SU-DHL-6 (cell line): ENCODE measurements around the gene HSPE1.
A peak's percentile ranks its signal among the peaks of the same experiment; 100 is the strongest.

Experiments used
- H2AFZ ChIP-seq: fragments of 200-600 bp; sonication (generic); 2 replicates; pipeline ENCODE4 v1.6.1; 2014; ENCODE audit warnings: low read depth, mild to moderate bottlenecking, moderate library complexity, mixed read lengths, antibody characterized with exemption, low read length; ENCODE audit not compliant: severe bottlenecking
- H3F3A ChIP-seq: fragments of 200-600 bp; shearing (Covaris generic); 2 replicates; pipeline ENCODE4 v1.6.0; 2016; ENCODE audit warnings: antibody characterized with exemption, mild to moderate bottlenecking; ENCODE audit not compliant: insufficient read depth
- H3K27ac ChIP-seq: fragments of 200-600 bp; sonication (generic); 2 replicates; pipeline ENCODE4 v1.5.1; 2016; ENCODE audit warnings: low read depth, mild to moderate bottlenecking, low read length, moderate library complexity, mixed read lengths
- H3K27me3 ChIP-seq: fragments of 200-600 bp; sonication (generic), shearing (Covaris generic); 2 replicates; pipeline ENCODE4 v1.6.0; 2014; ENCODE audit warnings: mild to moderate bottlenecking, low read length
- H3K36me3 ChIP-seq: fragments of 200-600 bp; sonication (generic); 2 replicates; pipeline ENCODE4 v1.6.1; 2014; ENCODE audit warnings: mild to moderate bottlenecking, low read length, mixed read lengths
- H3K4me2 ChIP-seq: fragments of 300-600, 200-600 bp; shearing (Covaris generic), sonication (generic); 2 replicates; pipeline ENCODE4 v1.6.0; 2014; ENCODE audit warnings: low read length, low read depth, mild to moderate bottlenecking; ENCODE audit not compliant: poor library complexity, severe bottlenecking
- H3K4me3 ChIP-seq: fragments of 200-600 bp; sonication (generic); 2 replicates; pipeline ENCODE4 v1.5.1; 2014; ENCODE audit warnings: antibody characterized with exemption, low read length, mild to moderate bottlenecking, mixed read lengths; ENCODE audit not compliant: insufficient read depth, poor library complexity, severe bottlenecking
- H3K79me2 ChIP-seq: fragments of 200-600 bp; sonication (generic); 2 replicates; pipeline ENCODE4 v1.6.1; 2014; ENCODE audit warnings: mild to moderate bottlenecking, low read length, moderate library complexity; ENCODE audit not compliant: insufficient read depth
- H3K9ac ChIP-seq: fragments of 200-600 bp; sonication (generic); 2 replicates; pipeline ENCODE4 v1.7.0; 2014; ENCODE audit warnings: mild to moderate bottlenecking, low read length
- H3K9me2 ChIP-seq: fragments of 200-600 bp; sonication (generic); replicated peaks from 2 replicates; pipeline ENCODE4 v1.6.1; 2014; ENCODE audit warnings: low read length; ENCODE audit not compliant: insufficient read depth
- H3K9me3 ChIP-seq: fragments of 200-600 bp; sonication (generic); 2 replicates; pipeline ENCODE4 v1.6.1; 2014; ENCODE audit warnings: low read length, mixed read lengths; ENCODE audit not compliant: insufficient read depth
- H4K20me1 ChIP-seq: fragments of 200-600 bp; sonication (generic); 2 replicates; pipeline ENCODE4 v1.6.1; 2014; ENCODE audit warnings: low read depth, mild to moderate bottlenecking, antibody characterized with exemption, low read length, moderate library complexity, mixed read lengths
- CTCF ChIP-seq: fragments of 200-600 bp; sonication (generic); IDR thresholded peaks from one replicate; pipeline ENCODE4 v1.5.1; 2017; ENCODE audit warnings: antibody characterized with exemption, mild to moderate bottlenecking, low read length, moderate library complexity; ENCODE audit not compliant: insufficient read depth, poor library complexity, severe bottlenecking
- EZH2phosphoT487 ChIP-seq: fragments of 200-600 bp; sonication (generic), shearing (Covaris generic); conservative IDR thresholded peaks from 2 replicates; pipeline ENCODE4 v1.6.1; 2018; ENCODE audit warnings: mild to moderate bottlenecking, antibody characterized with exemption, low read length, moderate library complexity, mixed read lengths

Gene HSPE1

GRCh38 chr2:197453123-197453913, 46.9 kb upstream of the HSPE1 start, which contains the start of gene COQ10B:
COQ10B (plus strand) TSS chr2:197453552; CDS start chr2:197453561, 9 bp downstream.
- Histone ChIP-seq H3K27me3 (no peaks in the 10 kb centered on the region), H3K27ac (peak within 1 kb of the TSS; percentile 74), H3K9me3 (no peaks in the 10 kb centered on the region), H3K36me3 (no peaks in the 10 kb centered on the region), H3K79me2 (peaks cover 49% of the 10 kb centered on the region), H3F3A (peaks cover 4% of the 10 kb centered on the region; the same call in 1 of the 2 replicates), H3K4me3 (peak within 1 kb of the TSS; percentile 82), H3K4me2 (peak within 1 kb of the TSS; percentile 82), H3K9ac (peak within 1 kb of the TSS; percentile 82), H2AFZ (peak within 1 kb of the TSS; percentile 78), H4K20me1 (peaks cover 9% of the 10 kb centered on the region; the same call in 1 of the 2 replicates), H3K9me2 (no peaks in the 10 kb centered on the region)
- TF ChIP-seq EZH2phosphoT487 (no peak), CTCF (no peak)

GRCh38 chr2:197453914-197454398, 46.2 kb upstream of the HSPE1 start:
- peak overlapping the region; percentile 78 for H2AFZ ChIP-seq
- no peaks in the 10 kb centered on the region for H3K36me3 ChIP-seq
- peaks cover 9% of the 10 kb centered on the region; the same call in 1 of the 2 replicates for H4K20me1 ChIP-seq

GRCh38 chr2:197454923-197455322, 45.3 kb upstream of the HSPE1 start:
- TF ChIP-seq CTCF, result no peak
- TF ChIP-seq EZH2phosphoT487, result no peak
- Histone ChIP-seq H3K79me2 (peaks cover 64% of the 10 kb centered on the region), H3F3A (peaks cover 4% of the 10 kb centered on the region; the same call in 1 of the 2 replicates), H3K4me2 (peak overlapping the region; percentile 82), H3K9me2 (no peaks in the 10 kb centered on the region), H4K20me1 (peaks cover 9% of the 10 kb centered on the region; the same call in 1 of the 2 replicates), H3K4me3 (peak overlapping the region; percentile 82), H3K27ac (no peak overlapping the region), H3K9me3 (no peaks in the 10 kb centered on the region), H2AFZ (no peak overlapping the region), H3K36me3 (no peaks in the 10 kb centered on the region), H3K27me3 (no peaks in the 10 kb centered on the region), H3K9ac (peak overlapping the region; percentile 82)

More at GRCh38 chr2:197453914-197454398, 46.2 kb upstream of the HSPE1 start:
- Histone ChIP-seq H3K27me3 (no peaks in the 10 kb centered on the region), H3K27ac (peak overlapping the region; percentile 74), H3K79me2 (peaks cover 55% of the 10 kb centered on the region), H3K4me3 (peak overlapping the region; percentile 82), H3K9me2 (no peaks in the 10 kb centered on the region), H3K9me3 (no peaks in the 10 kb centered on the region), H3K4me2 (peak overlapping the region; percentile 82), H3K9ac (peak overlapping the region; percentile 82), H3F3A (peaks cover 4% of the 10 kb centered on the region; the same call in 1 of the 2 replicates)
- no peak for TF ChIP-seq CTCF
- no peak for TF ChIP-seq EZH2phosphoT487
